PC-3 (cell line): ENCODE data around the gene SSX5. TPM values are rescaled to one million over a fixed set of nuclear protein-coding genes. Genes with fewer than 3 reads are reported as not detected.
A peak's percentile ranks its signal among the peaks of the same experiment; 100 is the strongest.
"Not testable (repeated sequence)": the region's sequence is repeated elsewhere in the genome, so short reads cannot be mapped to it uniquely, and the experiment has no call there.

Experiments
- ATAC-seq: fragments of 200-7000 bp; cut with Tn5 transposase; 2 replicates; pipeline ENCODE4 v1.9.1; 2020; ENCODE audit warnings: mild to moderate bottlenecking, moderate library complexity
- BruUV-seq: library from RNA; stranded (reverse); fragments of 400-500 nt; replicated peaks from 2 replicates; lab custom pipeline; 2021; lab: Mats Ljungman, UMichigan
- CTCF ChIA-PET: fragments of 300-600 bp; sonication (Branson Sonifier 250); formaldehyde crosslinking; loops from one replicate; lab custom pipeline; 2022; ENCODE audit warnings: antibody characterized with exemption; lab: Charles Lee
- POLR2A ChIA-PET: fragments of 300-600 bp; sonication (Branson Sonifier 250); formaldehyde crosslinking; loops from one replicate; lab custom pipeline; 2022; ENCODE audit warnings: antibody characterized with exemption; ENCODE audit not compliant: unreplicated experiment; lab: Charles Lee
- DNase-seq: peaks from one replicate; pipeline ENCODE4 v3.0.0-alpha.2; 2015
- H2AFZ ChIP-seq: fragments of 300-600 bp; sonication (generic); 2 replicates; pipeline ENCODE4 v1.6.0; 2016; ENCODE audit warnings: antibody characterized with exemption, low read length
- H3F3A ChIP-seq: fragments of 300-600 bp; sonication (generic); one replicate; pipeline ENCODE4 v1.6.0; 2017; ENCODE audit warnings: antibody characterized with exemption, low read length, control low read depth, mild to moderate bottlenecking; ENCODE audit not compliant: unreplicated experiment
- H3K27ac ChIP-seq: fragments of 300-600 bp; sonication (generic); 2 replicates; pipeline ENCODE4 v1.5.1; 2016; ENCODE audit warnings: mild to moderate bottlenecking, low read length
- H3K27me3 ChIP-seq: fragments of 300-600 bp; sonication (generic); 2 replicates; pipeline ENCODE4 v1.6.1; 2016; ENCODE audit warnings: low read length, mixed read lengths
- H3K36me3 ChIP-seq: fragments of 300-600 bp; sonication (generic); 2 replicates; pipeline ENCODE4 v1.6.1; 2016; ENCODE audit warnings: low read depth, mixed run types, low read length, mixed read lengths
- H3K4me1 ChIP-seq: fragments of 300-600 bp; sonication (generic); 2 replicates; pipeline ENCODE4 v1.5.1; 2016; ENCODE audit warnings: low read length; ENCODE audit not compliant: insufficient read depth
- H3K4me2 ChIP-seq: fragments of 300-600 bp; sonication (generic); 2 replicates; pipeline ENCODE4 v1.6.0; 2016; ENCODE audit warnings: low read length
- H3K4me3 ChIP-seq: fragments of 300-600 bp; sonication (generic); 2 replicates; pipeline ENCODE4 v1.5.1; 2016; ENCODE audit warnings: mild to moderate bottlenecking, low read length, mixed read lengths
- H3K79me2 ChIP-seq: fragments of 300-600 bp; sonication (generic); 2 replicates; pipeline ENCODE4 v1.6.1; 2017; ENCODE audit warnings: low read length, mixed read lengths
- H3K9ac ChIP-seq: fragments of 300-600 bp; sonication (generic); 2 replicates; pipeline ENCODE4 v1.6.0; 2016; ENCODE audit warnings: mild to moderate bottlenecking, low read length
- H3K9me2 ChIP-seq: fragments of 300-600 bp; sonication (generic); replicated peaks from 2 replicates; pipeline ENCODE4 v1.6.1; 2016; ENCODE audit warnings: mixed run types, low read length, mixed read lengths
- H3K9me3 ChIP-seq: fragments of 300-600 bp; sonication (generic); 2 replicates; pipeline ENCODE4 v1.6.1; 2016; ENCODE audit warnings: low read length, mixed read lengths
- H4K20me1 ChIP-seq: fragments of 300-600 bp; sonication (generic); 2 replicates; pipeline ENCODE4 v1.6.1; 2016; ENCODE audit warnings: low read length, mixed read lengths
- CTCF ChIP-seq: fragments of 300-600 bp; sonication (generic); conservative IDR thresholded peaks from 2 replicates; pipeline ENCODE4 v1.5.1; 2017; ENCODE audit warnings: antibody characterized with exemption, low read depth, mild to moderate bottlenecking, low read length
- EZH2 ChIP-seq: fragments of 300-600 bp; sonication (generic); IDR thresholded peaks from one replicate; pipeline ENCODE4 v1.6.1; 2017; ENCODE audit warnings: antibody characterized with exemption, mild to moderate bottlenecking, low read length; ENCODE audit not compliant: unreplicated experiment
- EZH2phosphoT487 ChIP-seq: fragments of 300-600 bp; sonication (generic); IDR thresholded peaks from 2 replicates; pipeline ENCODE4 v1.6.1; 2018; ENCODE audit warnings: mild to moderate bottlenecking, antibody characterized with exemption, low read length, borderline replicate concordance
- intact Hi-C: fragments of 100-400 bp; cut with micrococcal nuclease; formaldehyde crosslinking; loops from 2 replicates; pipeline ENCODE4 v1.9.0; 2023
- total RNA-seq: library from RNA; depleted of rRNA; stranded (reverse); fragments of >200 nt; gene quantifications from 2 replicates; pipeline ENCODE4 v1.2.3, GENCODE V29; 2014

The SSX5 gene
- total RNA-seq, 1 experiment from 2014 or later = not detected

DNA sequence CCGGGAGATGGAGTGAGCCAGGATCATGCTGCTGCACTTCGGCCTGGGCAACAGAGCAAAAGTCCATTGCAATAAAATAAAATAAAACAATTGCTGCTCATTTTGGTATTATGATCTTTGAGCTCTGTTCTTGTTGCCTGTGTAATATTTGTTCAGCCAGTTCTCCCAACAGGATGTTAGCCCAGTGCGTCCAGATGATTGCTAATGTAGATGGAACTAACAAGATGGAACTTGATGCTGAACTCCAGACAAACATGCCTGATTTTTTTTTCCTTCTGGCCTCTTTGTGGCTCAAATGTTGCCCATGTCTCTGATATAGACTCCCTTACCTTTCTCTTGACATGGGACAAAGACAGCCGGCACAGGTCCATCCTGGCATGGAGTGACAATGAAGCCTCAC lies 15.8 kb downstream of the SSX5 start:
- TF ChIP-seq EZH2 (no peak), CTCF (no peak), EZH2phosphoT487 (no peak)
- Histone ChIP-seq H3K4me1 (no peaks in the 10 kb centered on the region), H3K27me3 (no peaks in the 10 kb centered on the region), H3K36me3 (no peaks in the 10 kb centered on the region), H3F3A (no peaks in the 10 kb centered on the region), H3K9ac (no peak overlapping the region), H2AFZ (no peak overlapping the region), H4K20me1 (no peaks in the 10 kb centered on the region), H3K9me2 (no peaks in the 10 kb centered on the region), H3K9me3 (no peaks in the 10 kb centered on the region), H3K4me3 (no peak overlapping the region), H3K27ac (no peak overlapping the region), H3K4me2 (no peak overlapping the region), H3K79me2 (no peaks in the 10 kb centered on the region)
- DNase-seq (no peak), ATAC-seq (no peak)
- no TSS peak for BruUV-seq
- CTCF ChIA-PET = no interaction called here
- POLR2A ChIA-PET = no interaction called here
- intact Hi-C loops = no loop called here

DNA sequence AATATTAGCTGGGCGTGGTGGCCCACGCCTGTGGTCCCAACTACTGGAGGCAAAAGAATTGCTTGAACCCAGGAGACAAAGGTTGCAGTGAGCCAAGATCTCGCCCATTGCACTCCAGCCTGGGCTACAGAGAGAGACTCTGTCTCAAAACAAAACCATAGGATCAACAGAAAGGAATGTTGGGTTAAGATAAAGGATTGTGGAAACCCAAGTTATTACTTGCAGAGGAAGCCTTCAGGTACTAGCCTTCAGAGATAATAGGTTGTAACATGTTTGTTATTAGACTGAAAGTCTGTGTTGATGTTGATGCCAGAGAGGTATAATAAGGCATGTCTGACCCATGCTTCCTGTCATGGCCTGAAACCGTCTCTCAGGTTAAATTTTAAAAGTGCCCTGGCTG lies 16.9 kb downstream of the SSX5 start:
- Histone ChIP-seq H3K27ac (no peak overlapping the region), H3K9ac (no peak overlapping the region), H3K27me3 (no peaks in the 10 kb centered on the region), H3K4me2 (no peak overlapping the region), H3K4me3 (no peak overlapping the region), H3K36me3 (no peaks in the 10 kb centered on the region), H3K9me2 (no peaks in the 10 kb centered on the region), H3F3A (no peaks in the 10 kb centered on the region), H2AFZ (no peak overlapping the region), H3K9me3 (no peaks in the 10 kb centered on the region), H3K4me1 (no peaks in the 10 kb centered on the region), H4K20me1 (no peaks in the 10 kb centered on the region), H3K79me2 (no peaks in the 10 kb centered on the region)
- ATAC-seq (no peak), DNase-seq (no peak)
- intact Hi-C loops = no loop called here
- no TSS peak for BruUV-seq
- no peak for TF ChIP-seq CTCF
- CTCF ChIA-PET = no interaction called here
- POLR2A ChIA-PET = no interaction called here

- H3K27me3 ChIP-seq, H3F3A ChIP-seq, DNase-seq, H3K36me3 ChIP-seq, H3K9me2 ChIP-seq, ATAC-seq, H3K4me3 ChIP-seq, BruUV-seq, POLR2A ChIA-PET, H3K79me2 ChIP-seq, H3K4me2 ChIP-seq, intact Hi-C loops, H3K9me3 ChIP-seq, H4K20me1 ChIP-seq, CTCF ChIA-PET, H2AFZ ChIP-seq: not testable (repeated sequence)
- Histone ChIP-seq H3K9ac (peak overlapping the region; percentile 22; the same call in 1 of the 2 replicates), H3K27ac (peak overlapping the region; percentile 90), H3K4me1 (peaks cover 17% of the 10 kb centered on the region)
Measured at GRCh38 chrX:48166322-48166721, 30.3 kb downstream of the SSX5 start.
